ENCODE measurements around the gene RESF1. TPM values are rescaled to one million over a fixed set of nuclear protein-coding genes. Genes with fewer than 3 reads are reported as not detected.
A peak's percentile ranks its signal among the peaks of the same experiment; 100 is the strongest.

The RESF1 gene
- total and polyA plus RNA-seq, 2 experiments from 2014 or later, result 134 to 313 TPM

DNA sequence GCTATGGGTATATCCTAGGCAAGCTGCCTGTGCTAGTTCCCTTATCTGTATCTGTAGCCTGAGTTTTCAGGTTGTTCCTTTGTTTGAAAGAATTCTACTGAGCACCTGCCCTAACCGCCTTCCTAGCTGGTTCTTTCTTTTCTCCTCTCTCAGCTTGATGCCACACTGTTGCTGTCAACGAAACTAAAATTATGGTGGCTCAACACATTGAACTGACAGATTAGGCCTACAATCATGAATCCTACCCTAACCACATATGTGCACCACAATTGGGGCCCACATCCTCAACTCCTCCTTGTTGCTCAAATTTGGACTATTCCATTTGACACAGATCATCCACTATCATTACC, 36.2 kb upstream of the RESF1 start (continued):
- TF ChIP-seq, protein P1, sequence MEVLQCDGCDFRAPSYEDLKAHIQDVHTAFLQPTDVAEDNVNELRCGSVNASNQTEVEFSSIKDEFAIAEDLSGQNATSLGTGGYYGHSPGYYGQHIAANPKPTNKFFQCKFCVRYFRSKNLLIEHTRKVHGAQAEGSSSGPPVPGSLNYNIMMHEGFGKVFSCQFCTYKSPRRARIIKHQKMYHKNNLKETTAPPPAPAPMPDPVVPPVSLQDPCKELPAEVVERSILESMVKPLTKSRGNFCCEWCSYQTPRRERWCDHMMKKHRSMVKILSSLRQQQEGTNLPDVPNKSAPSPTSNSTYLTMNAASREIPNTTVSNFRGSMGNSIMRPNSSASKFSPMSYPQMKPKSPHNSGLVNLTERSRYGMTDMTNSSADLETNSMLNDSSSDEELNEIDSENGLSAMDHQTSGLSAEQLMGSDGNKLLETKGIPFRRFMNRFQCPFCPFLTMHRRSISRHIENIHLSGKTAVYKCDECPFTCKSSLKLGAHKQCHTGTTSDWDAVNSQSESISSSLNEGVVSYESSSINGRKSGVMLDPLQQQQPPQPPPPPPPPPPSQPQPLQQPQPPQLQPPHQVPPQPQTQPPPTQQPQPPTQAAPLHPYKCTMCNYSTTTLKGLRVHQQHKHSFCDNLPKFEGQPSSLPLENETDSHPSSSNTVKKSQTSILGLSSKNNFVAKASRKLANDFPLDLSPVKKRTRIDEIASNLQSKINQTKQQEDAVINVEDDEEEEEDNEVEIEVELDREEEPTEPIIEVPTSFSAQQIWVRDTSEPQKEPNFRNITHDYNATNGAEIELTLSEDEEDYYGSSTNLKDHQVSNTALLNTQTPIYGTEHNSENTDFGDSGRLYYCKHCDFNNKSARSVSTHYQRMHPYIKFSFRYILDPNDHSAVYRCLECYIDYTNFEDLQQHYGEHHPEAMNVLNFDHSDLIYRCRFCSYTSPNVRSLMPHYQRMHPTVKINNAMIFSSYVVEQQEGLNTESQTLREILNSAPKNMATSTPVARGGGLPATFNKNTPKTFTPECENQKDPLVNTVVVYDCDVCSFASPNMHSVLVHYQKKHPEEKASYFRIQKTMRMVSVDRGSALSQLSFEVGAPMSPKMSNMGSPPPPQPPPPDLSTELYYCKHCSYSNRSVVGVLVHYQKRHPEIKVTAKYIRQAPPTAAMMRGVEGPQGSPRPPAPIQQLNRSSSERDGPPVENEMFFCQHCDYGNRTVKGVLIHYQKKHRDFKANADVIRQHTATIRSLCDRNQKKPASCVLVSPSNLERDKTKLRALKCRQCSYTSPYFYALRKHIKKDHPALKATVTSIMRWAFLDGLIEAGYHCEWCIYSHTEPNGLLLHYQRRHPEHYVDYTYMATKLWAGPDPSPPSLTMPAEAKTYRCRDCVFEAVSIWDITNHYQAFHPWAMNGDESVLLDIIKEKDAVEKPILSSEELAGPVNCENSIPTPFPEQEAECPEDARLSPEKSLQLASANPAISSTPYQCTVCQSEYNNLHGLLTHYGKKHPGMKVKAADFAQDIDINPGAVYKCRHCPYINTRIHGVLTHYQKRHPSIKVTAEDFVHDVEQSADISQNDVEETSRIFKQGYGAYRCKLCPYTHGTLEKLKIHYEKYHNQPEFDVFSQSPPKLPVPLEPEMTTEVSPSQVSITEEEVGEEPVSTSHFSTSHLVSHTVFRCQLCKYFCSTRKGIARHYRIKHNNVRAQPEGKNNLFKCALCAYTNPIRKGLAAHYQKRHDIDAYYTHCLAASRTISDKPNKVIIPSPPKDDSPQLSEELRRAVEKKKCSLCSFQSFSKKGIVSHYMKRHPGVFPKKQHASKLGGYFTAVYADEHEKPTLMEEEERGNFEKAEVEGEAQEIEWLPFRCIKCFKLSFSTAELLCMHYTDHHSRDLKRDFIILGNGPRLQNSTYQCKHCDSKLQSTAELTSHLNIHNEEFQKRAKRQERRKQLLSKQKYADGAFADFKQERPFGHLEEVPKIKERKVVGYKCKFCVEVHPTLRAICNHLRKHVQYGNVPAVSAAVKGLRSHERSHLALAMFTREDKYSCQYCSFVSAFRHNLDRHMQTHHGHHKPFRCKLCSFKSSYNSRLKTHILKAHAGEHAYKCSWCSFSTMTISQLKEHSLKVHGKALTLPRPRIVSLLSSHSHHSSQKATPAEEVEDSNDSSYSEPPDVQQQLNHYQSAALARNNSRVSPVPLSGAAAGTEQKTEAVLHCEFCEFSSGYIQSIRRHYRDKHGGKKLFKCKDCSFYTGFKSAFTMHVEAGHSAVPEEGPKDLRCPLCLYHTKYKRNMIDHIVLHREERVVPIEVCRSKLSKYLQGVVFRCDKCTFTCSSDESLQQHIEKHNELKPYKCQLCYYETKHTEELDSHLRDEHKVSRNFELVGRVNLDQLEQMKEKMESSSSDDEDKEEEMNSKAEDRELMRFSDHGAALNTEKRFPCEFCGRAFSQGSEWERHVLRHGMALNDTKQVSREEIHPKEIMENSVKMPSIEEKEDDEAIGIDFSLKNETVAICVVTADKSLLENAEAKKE (CRISPR knock-in tag; IDR thresholded peaks at IDR 0.05), result no peak

DNA sequence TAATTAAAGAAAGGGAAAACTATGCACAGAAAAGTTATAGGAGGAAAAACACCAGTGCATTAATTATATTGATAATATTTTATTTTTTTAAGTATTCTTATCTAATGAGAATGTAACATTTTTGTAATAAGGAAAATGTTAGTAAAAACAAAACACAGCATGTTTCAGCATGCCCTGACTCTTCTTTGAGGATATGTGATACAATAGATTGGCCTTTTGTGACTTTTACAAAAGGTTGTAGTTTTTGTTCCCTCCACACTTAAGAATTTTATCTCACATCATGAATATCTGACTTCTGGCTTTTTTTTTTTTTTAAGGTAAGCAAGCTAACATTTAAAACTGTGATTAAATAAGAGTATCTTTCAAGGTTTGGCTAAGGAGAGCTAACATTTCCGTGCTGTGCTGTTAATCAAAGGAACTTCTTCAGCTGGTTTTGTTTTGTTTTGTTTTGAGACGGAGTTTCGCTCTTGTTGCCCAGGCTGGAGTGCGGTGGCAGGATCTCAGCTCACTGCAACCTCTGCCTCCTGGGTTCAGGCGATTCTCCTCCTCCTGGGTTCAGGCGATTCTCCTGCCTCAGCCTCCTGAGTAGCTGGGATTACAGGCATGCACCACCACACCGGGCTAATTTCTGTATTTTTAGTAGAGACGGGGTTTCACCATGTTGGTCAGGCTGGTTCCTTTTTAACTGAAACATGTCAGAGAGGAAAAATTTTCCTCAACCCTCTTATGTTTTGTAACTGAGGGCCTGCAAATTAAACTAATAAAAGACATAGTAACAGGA, 30.8 kb upstream of the RESF1 start:
- Mint-ChIP-seq H3K4me1 (peaks cover 3% of the 10 kb centered on the region; the same call in 1 of the 3 replicates), H3K36me3 (ENCODE audit: low read depth) (peaks cover 22% of the 10 kb centered on the region), H3K27me3 (ENCODE audit: insufficient read depth, low read depth, poor library complexity) (no peaks in the 10 kb centered on the region), H3K9me3 (peaks cover 28% of the 10 kb centered on the region), H3K4me3 (no peak overlapping the region), H3K27ac (no peak overlapping the region)
- no peak for ATAC-seq
- no peak overlapping the region for H3K27ac ChIP-seq (ENCODE audit: low read depth)
- no peaks in the 10 kb centered on the region for H3F3A ChIP-seq (replicated peaks; ENCODE audit: low read depth)
- H3K9me2 ChIP-seq (ENCODE audit: insufficient read depth), result peaks cover 6% of the 10 kb centered on the region; the same call in 1 of the 2 replicates
- no peak overlapping the region for H3K4me3 ChIP-seq
- no peaks in the 10 kb centered on the region for H3K79me2 ChIP-seq (replicated peaks; ENCODE audit: insufficient read depth)
- H3K4me2 ChIP-seq, result no peak overlapping the region
- no peaks in the 10 kb centered on the region for H3K27me3 ChIP-seq (ENCODE audit: insufficient read depth)
- H2AFZ ChIP-seq, result peak overlapping the region; percentile 35
- H3K36me3 ChIP-seq (ENCODE audit: insufficient read depth), result peaks cover 5% of the 10 kb centered on the region; the same call in 1 of the 2 replicates
- H4K20me1 ChIP-seq (replicated peaks; ENCODE audit: insufficient read depth), result no peaks in the 10 kb centered on the region
- DNase-seq (ENCODE audit: low spot score), result no peak
- H3K4me1 ChIP-seq (ENCODE audit: insufficient read depth), result no peaks in the 10 kb centered on the region; the same call in 1 of the 2 replicates
- TF ChIP-seq NANOG (IDR thresholded peaks at IDR 0.05; ENCODE audit: borderline replicate concordance), result no peak
- no peak for TF ChIP-seq CREB1 (CRISPR knock-in tag; IDR thresholded peaks at IDR 0.05; ENCODE audit: low read depth)
- TF ChIP-seq, protein P2, sequence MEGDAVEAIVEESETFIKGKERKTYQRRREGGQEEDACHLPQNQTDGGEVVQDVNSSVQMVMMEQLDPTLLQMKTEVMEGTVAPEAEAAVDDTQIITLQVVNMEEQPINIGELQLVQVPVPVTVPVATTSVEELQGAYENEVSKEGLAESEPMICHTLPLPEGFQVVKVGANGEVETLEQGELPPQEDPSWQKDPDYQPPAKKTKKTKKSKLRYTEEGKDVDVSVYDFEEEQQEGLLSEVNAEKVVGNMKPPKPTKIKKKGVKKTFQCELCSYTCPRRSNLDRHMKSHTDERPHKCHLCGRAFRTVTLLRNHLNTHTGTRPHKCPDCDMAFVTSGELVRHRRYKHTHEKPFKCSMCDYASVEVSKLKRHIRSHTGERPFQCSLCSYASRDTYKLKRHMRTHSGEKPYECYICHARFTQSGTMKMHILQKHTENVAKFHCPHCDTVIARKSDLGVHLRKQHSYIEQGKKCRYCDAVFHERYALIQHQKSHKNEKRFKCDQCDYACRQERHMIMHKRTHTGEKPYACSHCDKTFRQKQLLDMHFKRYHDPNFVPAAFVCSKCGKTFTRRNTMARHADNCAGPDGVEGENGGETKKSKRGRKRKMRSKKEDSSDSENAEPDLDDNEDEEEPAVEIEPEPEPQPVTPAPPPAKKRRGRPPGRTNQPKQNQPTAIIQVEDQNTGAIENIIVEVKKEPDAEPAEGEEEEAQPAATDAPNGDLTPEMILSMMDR (conservative IDR thresholded peaks at IDR 0.05; ENCODE audit: low read depth in 2 of 2), result no peak
- no peak for TF ChIP-seq ZNF331 (CRISPR knock-in tag; IDR thresholded peaks at IDR 0.05; ENCODE audit: low read depth)
- no peak for TF ChIP-seq EZH2phosphoT487 (IDR thresholded peaks at IDR 0.05; ENCODE audit: unreplicated experiment)
- no peak for TF ChIP-seq STAT1 (IDR thresholded peaks at IDR 0.05; ENCODE audit: unreplicated experiment)
- TF ChIP-seq, protein P3, sequence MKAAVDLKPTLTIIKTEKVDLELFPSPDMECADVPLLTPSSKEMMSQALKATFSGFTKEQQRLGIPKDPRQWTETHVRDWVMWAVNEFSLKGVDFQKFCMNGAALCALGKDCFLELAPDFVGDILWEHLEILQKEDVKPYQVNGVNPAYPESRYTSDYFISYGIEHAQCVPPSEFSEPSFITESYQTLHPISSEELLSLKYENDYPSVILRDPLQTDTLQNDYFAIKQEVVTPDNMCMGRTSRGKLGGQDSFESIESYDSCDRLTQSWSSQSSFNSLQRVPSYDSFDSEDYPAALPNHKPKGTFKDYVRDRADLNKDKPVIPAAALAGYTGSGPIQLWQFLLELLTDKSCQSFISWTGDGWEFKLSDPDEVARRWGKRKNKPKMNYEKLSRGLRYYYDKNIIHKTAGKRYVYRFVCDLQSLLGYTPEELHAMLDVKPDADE (IDR thresholded peaks at IDR 0.05), result no peak

All from GM23338 (cell line).